Upper lobe of left lung (tissue), 4 donors: ENCODE data around the gene MYO19.

ENCODE experiments used
- CTCF ChIP-seq, 6 experiments: fragments of 450-650 bp in 4 of 6; fragments of 200-600 bp in 2 of 6; sonication (generic) in 2 of 6; IDR thresholded peaks; one replicate each; pipeline ENCODE4 v1.5.1; 2016 to 2019; ENCODE audit warnings: antibody characterized with exemption in 6 of 6
- EP300 ChIP-seq, 4 donors: sonication (generic); formaldehyde crosslinking; IDR thresholded peaks; one replicate each; pipeline ENCODE4 v1.5.1; 2017; ENCODE audit warnings: antibody characterized with exemption in 4 of 4, control low read depth in 2 of 4
- POLR2A ChIP-seq, 4 donors: fragments of 450-650 bp; IDR thresholded peaks; one replicate each; pipeline ENCODE4 v1.5.1; 2016 to 2017; ENCODE audit warnings: antibody characterized with exemption in 4 of 4, mild to moderate bottlenecking in 2 of 4

GRCh38 chr17:36523113-36523512, 11.6 kb downstream of the MYO19 start:
- TF ChIP-seq CTCF (IDR thresholded peaks at IDR 0.05) (no peak), POLR2A (IDR thresholded peaks at IDR 0.05) (no peak), EP300 (IDR thresholded peaks at IDR 0.05) (no peak)
